RWPE2 (cell line): ENCODE data around the gene LRRC2.
A peak's percentile ranks its signal among the peaks of the same experiment; 100 is the strongest.

Experiments used
- ATAC-seq: fragments of 200-7000 bp; cut with Tn5 transposase; 3 replicates; pipeline ENCODE4 v1.9.1; 2021; ENCODE audit warnings: low read depth
- DNase-seq: peaks from one replicate; pipeline ENCODE4 v3.0.0-alpha.2; 2020; ENCODE audit warnings: low spot score
- H3K27ac ChIP-seq: fragments of 450-650 bp; 2 replicates; pipeline ENCODE4 v1.5.1; 2017; ENCODE audit warnings: mild to moderate bottlenecking; ENCODE audit not compliant: poor library complexity, severe bottlenecking
- H3K27me3 ChIP-seq: fragments of 250-450 bp; sonication (Bioruptor Pico); 2 replicates; pipeline ENCODE4 v1.5.1; 2021; ENCODE audit warnings: mild to moderate bottlenecking, moderate library complexity; ENCODE audit not compliant: insufficient read depth, poor library complexity, severe bottlenecking
- H3K36me3 ChIP-seq: fragments of 250-450 bp; sonication (Bioruptor Pico); 2 replicates; pipeline ENCODE4 v1.5.1; 2020; ENCODE audit warnings: low read depth, mild to moderate bottlenecking, moderate library complexity
- H3K4me1 ChIP-seq: fragments of 250-450 bp; sonication (Bioruptor Pico); 2 replicates; pipeline ENCODE4 v1.5.1; 2021; ENCODE audit warnings: mild to moderate bottlenecking, moderate library complexity; ENCODE audit not compliant: insufficient read depth, poor library complexity, severe bottlenecking
- H3K4me3 ChIP-seq: fragments of 250-450 bp; sonication (Bioruptor Pico); 2 replicates; pipeline ENCODE4 v1.5.1; 2021; ENCODE audit warnings: mild to moderate bottlenecking, moderate library complexity; ENCODE audit not compliant: severe bottlenecking
- H3K9me3 ChIP-seq: fragments of 250-450 bp; sonication (Bioruptor Pico); 2 replicates; pipeline ENCODE4 v1.5.1; 2021; ENCODE audit warnings: mild to moderate bottlenecking, moderate library complexity; ENCODE audit not compliant: severe bottlenecking
- CTCF ChIP-seq: fragments of 450-650 bp; IDR thresholded peaks from one replicate; pipeline ENCODE4 v1.5.1; 2017; ENCODE audit warnings: mild to moderate bottlenecking, moderate library complexity; ENCODE audit not compliant: poor library complexity, severe bottlenecking

Gene LRRC2

DNA sequence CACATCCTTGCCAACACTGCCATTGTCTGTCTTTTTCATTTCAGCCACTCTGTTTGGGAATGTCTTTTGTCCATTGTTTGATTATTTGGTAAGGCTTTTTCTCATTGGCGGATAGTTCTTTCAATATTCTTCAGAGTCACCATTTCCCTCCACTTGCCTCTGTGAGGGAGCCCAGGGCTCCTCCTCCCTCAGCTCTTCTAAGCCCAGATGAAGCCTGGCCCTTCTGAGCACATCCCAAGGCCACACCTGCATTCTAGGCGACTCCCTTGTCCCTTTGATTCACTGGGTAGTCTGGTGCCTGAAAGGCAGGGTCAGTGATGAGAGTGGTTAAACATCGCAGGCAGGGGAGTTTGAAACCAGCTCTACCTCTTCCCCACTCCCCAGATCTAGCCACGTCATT, 89.0 kb downstream of the LRRC2 start:
- Histone ChIP-seq H3K27ac (no peak overlapping the region), H3K4me1 (no peaks in the 10 kb centered on the region), H3K4me3 (no peak overlapping the region), H3K9me3 (no peaks in the 10 kb centered on the region), H3K36me3 (no peaks in the 10 kb centered on the region), H3K27me3 (no peaks in the 10 kb centered on the region)
- TF ChIP-seq CTCF: no peak
- DNase-seq (peak; percentile 8), ATAC-seq (no peak)

DNA sequence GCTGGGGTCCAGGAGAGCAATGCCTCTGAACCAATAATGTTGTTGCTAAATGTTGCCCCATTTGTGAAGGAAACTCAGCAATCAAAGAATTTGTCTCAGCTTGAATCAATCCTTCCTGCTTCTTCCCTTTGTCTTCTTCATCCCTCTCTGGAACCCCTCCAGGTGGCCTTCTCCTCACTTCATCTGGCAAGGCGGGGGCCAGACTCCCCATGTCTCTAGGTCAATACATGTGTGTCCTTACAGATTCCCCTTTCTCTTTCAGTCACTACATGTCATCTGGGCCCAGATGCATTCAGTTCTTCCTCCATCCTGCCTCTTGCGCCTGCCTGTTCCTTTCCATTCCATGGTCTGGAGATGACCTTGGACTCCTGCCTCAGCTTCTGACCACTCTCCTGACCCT, 93.4 kb downstream of the LRRC2 start:
- no peak for TF ChIP-seq CTCF
- DNase-seq: no peak
- H3K27me3 ChIP-seq: no peaks in the 10 kb centered on the region

GRCh38 chr3:46471371-46471914, 94.7 kb downstream of the LRRC2 start:
- H3K9me3 ChIP-seq: no peaks in the 10 kb centered on the region
- no peaks in the 10 kb centered on the region for H3K36me3 ChIP-seq
- H3K27me3 ChIP-seq: no peaks in the 10 kb centered on the region
- TF ChIP-seq CTCF: no peak
- no peak overlapping the region for H3K4me3 ChIP-seq
- no peak for DNase-seq
- ATAC-seq: no peak
- H3K27ac ChIP-seq: no peak overlapping the region
- no peaks in the 10 kb centered on the region for H3K4me1 ChIP-seq

More for the DNA sequence above, 93.4 kb downstream of the LRRC2 start:
- no peaks in the 10 kb centered on the region for H3K4me1 ChIP-seq
- no peak overlapping the region for H3K27ac ChIP-seq
- no peaks in the 10 kb centered on the region for H3K36me3 ChIP-seq
- H3K9me3 ChIP-seq: no peaks in the 10 kb centered on the region
- ATAC-seq: no peak
- no peak overlapping the region for H3K4me3 ChIP-seq

DNA sequence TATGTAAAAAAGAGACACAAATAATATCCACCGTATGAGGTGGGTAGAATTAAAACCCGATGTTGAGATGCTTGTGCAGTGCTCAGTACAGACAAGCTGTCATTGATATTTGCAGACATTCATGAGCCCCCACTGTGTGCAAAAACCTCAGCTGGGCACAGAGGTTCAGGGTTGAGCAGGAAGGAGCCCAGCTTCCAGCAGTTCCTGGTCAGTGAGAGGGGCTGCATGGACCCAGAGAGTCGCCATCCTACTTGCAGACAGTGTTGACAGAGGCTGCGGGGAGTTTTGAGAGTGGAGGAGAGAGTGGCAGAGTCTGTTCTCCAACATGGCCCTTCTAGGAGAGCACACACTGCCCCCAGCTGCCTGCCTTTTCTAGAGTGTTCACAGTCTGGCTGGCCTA, 95.3 kb downstream of the LRRC2 start:
- Histone ChIP-seq H3K4me3 (no peak overlapping the region), H3K27ac (no peak overlapping the region), H3K9me3 (no peaks in the 10 kb centered on the region), H3K4me1 (no peaks in the 10 kb centered on the region), H3K27me3 (no peaks in the 10 kb centered on the region), H3K36me3 (no peaks in the 10 kb centered on the region)
- no peak for TF ChIP-seq CTCF
- no peak for DNase-seq
- no peak for ATAC-seq

DNA sequence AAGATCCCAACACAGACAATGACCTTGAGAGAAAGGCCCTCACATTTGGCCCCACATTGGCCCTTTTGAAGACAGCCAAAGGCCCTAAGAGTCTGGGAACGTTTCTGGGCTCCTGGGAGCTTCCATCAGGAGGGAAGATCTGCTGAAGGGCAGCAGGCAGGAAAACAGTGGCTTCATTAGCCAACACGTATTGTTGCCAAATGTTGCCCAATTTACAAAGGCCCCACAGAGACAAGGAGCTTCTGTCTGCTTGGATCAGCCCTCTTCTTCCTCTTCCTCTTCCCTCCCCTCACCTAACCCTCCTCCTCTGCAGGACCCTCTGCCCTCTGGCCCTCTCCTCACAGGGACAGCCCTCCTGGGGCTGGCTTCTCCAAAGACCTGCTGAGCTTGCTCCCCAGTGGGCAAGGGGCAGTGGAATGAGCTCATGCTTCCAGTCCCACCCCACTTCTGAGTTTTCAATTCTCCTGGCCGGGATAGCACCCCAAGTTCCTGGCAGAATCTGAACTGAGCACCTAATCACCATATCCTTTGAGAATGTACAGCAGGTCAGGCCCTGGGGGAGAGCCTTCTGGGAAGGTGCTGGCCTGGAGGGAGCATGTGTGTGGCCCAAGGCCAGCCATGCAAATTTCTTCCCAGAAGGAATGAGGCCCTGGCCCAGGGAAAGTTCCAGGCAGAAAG, 96.3 kb downstream of the LRRC2 start:
- Histone ChIP-seq H3K4me3 (no peak overlapping the region), H3K27me3 (peaks cover 9% of the 10 kb centered on the region), H3K36me3 (no peaks in the 10 kb centered on the region), H3K4me1 (no peaks in the 10 kb centered on the region), H3K27ac (no peak overlapping the region), H3K9me3 (no peaks in the 10 kb centered on the region)
- no peak for TF ChIP-seq CTCF
- DNase-seq (no peak), ATAC-seq (no peak)
